Karpas-422 (cell line): ENCODE data around the gene SMARCC1. TPM values are rescaled to one million over a fixed set of nuclear protein-coding genes. Genes with fewer than 3 reads are reported as not detected.

ENCODE experiments used
- DNase-seq: peaks from one replicate; pipeline ENCODE4 v3.0.0-alpha.2; 2015
- H2AFZ ChIP-seq: fragments of 200-600 bp; sonication (generic); 2 replicates; pipeline ENCODE4 v1.6.1; 2014; ENCODE audit warnings: antibody characterized with exemption, low read length, mixed read lengths
- H3K27ac ChIP-seq: fragments of 200-600 bp; sonication (generic); 2 replicates; pipeline ENCODE4 v1.5.1; 2014; ENCODE audit warnings: mild to moderate bottlenecking, low read length, moderate library complexity
- H3K27me3 ChIP-seq: fragments of 200-600 bp; sonication (generic); 2 replicates; pipeline ENCODE4 v1.6.1; 2014; ENCODE audit warnings: low read length, mixed read lengths
- H3K36me3 ChIP-seq: fragments of 200-600 bp; sonication (generic); 2 replicates; pipeline ENCODE4 v1.6.1; 2014; ENCODE audit warnings: low read length, mixed read lengths; ENCODE audit not compliant: insufficient read depth
- H3K4me1 ChIP-seq: fragments of 200-600 bp; sonication (generic); 2 replicates; pipeline ENCODE4 v1.6.1; 2014; ENCODE audit warnings: mild to moderate bottlenecking, low read length, mixed read lengths
- H3K4me2 ChIP-seq: fragments of 200-600 bp; sonication (generic); 2 replicates; pipeline ENCODE4 v1.6.1; 2014; ENCODE audit warnings: low read length, low read depth, mild to moderate bottlenecking; ENCODE audit not compliant: poor library complexity, severe bottlenecking
- H3K4me3 ChIP-seq: fragments of 200-600 bp; sonication (generic); 2 replicates; pipeline ENCODE4 v1.5.1; 2014; ENCODE audit warnings: mild to moderate bottlenecking, antibody characterized with exemption, low read length, mixed read lengths
- H3K79me2 ChIP-seq: fragments of 200-600 bp; sonication (generic); 2 replicates; pipeline ENCODE4 v1.6.1; 2014; ENCODE audit warnings: mild to moderate bottlenecking, low read length, mixed read lengths
- H3K9ac ChIP-seq: fragments of 200-600 bp; sonication (generic); 2 replicates; pipeline ENCODE4 v1.6.0; 2014; ENCODE audit warnings: low read length
- H3K9me2 ChIP-seq: fragments of 200-600 bp; sonication (generic), shearing (Covaris generic); replicated peaks from 2 replicates; pipeline ENCODE4 v1.6.0; 2014; ENCODE audit warnings: mild to moderate bottlenecking, low read length, moderate library complexity; ENCODE audit not compliant: insufficient read depth
- H3K9me3 ChIP-seq: fragments of 300-700, 200-600 bp; sonication (generic); 2 replicates; pipeline ENCODE4 v1.6.1; 2014; ENCODE audit warnings: low read length, mixed read lengths
- H4K20me1 ChIP-seq: fragments of 200-600 bp; sonication (generic); 2 replicates; pipeline ENCODE4 v1.6.1; 2014; ENCODE audit warnings: mild to moderate bottlenecking, antibody characterized with exemption, low read length, low read depth; ENCODE audit not compliant: insufficient read depth
- total RNA-seq: library from RNA; depleted of rRNA; stranded (reverse); fragments of >200 nt; shearing (Covaris generic); gene quantifications from 2 replicates; pipeline ENCODE4 v1.2.3, GENCODE V29; 2014; ENCODE audit warnings: low replicate concordance

SMARCC1 gene
- total RNA-seq, 1 experiment from 2014 or later, result 71.3 TPM

DNA sequence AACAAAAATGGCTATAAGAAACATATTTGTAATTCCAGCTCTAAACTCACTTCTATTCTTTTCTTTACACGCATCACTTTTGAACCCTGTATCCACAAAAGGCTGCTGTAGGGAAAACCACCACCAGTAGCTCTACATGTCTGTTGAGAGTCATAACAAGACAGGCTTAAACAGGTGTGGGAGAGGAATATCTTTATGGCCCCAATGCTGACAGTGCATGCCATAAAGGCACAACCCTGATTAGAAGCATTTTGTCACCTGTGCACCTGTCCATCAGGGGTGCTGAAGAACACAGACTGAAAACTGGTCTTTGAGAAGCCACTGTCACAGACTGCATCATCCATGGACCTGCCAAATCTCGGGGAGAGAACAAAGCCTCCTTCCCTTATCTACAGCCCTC is 191.5 kb downstream of the SMARCC1 start:
- Histone ChIP-seq H2AFZ (no peak overlapping the region), H3K79me2 (no peaks in the 10 kb centered on the region), H3K9me3 (no peaks in the 10 kb centered on the region), H3K27me3 (no peaks in the 10 kb centered on the region), H3K36me3 (peaks cover 48% of the 10 kb centered on the region), H3K9me2 (no peaks in the 10 kb centered on the region), H3K4me3 (no peak overlapping the region), H3K27ac (no peak overlapping the region), H3K4me2 (no peak overlapping the region), H3K9ac (no peak overlapping the region), H3K4me1 (no peaks in the 10 kb centered on the region), H4K20me1 (0 out of 2 replicates have a peak, but pooled peaks cover 2% of the 10 kb centered on the region)
- DNase-seq, result no peak

DNA sequence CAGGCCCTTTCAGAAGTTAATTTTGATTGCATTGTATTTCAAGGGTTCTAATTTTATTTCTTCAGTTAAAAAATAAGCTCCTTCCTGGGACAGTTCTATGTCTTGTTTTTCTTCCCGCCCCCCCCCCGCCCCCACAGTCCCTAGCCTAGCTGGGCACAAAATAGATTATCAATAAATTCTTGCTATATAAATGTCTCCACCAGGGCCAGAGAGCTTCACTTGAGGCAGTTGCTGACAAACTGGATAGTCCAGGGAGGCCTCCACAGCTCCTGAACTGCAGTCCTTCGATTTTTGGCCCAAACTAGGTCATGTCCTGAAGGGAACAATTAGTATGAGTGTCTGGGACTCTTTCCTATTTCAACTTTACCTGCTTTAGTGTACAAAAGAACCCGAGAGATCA is 193.1 kb downstream of the SMARCC1 start:
- H3K9ac ChIP-seq, result no peak overlapping the region
- no peaks in the 10 kb centered on the region for H3K27me3 ChIP-seq

DNA sequence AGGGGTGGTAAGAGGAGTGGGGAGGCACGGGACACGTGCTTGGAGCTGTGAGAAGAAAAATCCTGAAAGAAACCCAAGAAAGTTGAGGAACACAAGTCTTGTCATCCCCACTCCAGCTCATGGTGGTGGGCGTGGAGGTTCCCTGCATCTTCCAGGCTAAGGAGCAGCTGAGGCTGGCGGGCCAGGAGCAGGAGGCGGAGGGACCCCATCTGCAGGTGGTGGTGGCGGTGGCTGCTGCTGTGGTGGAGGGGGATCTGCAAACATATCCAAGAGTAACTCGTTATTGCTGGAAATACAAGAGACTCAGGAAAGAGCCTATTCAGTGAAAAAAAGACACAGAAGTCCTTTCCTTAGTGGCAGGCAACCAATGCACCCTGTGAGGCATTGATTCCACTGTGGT is 193.6 kb downstream of the SMARCC1 start:
- no peaks in the 10 kb centered on the region for H3K79me2 ChIP-seq
- no peak overlapping the region for H3K4me3 ChIP-seq
- H3K9me3 ChIP-seq, result no peaks in the 10 kb centered on the region
- H4K20me1 ChIP-seq, result 0 out of 2 replicates have a peak, but pooled peaks cover 2% of the 10 kb centered on the region
- no peak overlapping the region for H2AFZ ChIP-seq
- no peak overlapping the region for H3K9ac ChIP-seq
- H3K36me3 ChIP-seq, result peaks cover 46% of the 10 kb centered on the region
- no peak overlapping the region for H3K27ac ChIP-seq
- no peaks in the 10 kb centered on the region for H3K4me1 ChIP-seq
- H3K4me2 ChIP-seq, result no peak overlapping the region
- H3K27me3 ChIP-seq, result no peaks in the 10 kb centered on the region
- no peak for DNase-seq
- H3K9me2 ChIP-seq, result no peaks in the 10 kb centered on the region

More for the DNA sequence above, 193.1 kb downstream of the SMARCC1 start:
- Histone ChIP-seq H4K20me1 (0 out of 2 replicates have a peak, but pooled peaks cover 2% of the 10 kb centered on the region), H3K9me3 (no peaks in the 10 kb centered on the region), H2AFZ (no peak overlapping the region), H3K79me2 (no peaks in the 10 kb centered on the region), H3K4me2 (no peak overlapping the region), H3K27ac (no peak overlapping the region), H3K4me1 (no peaks in the 10 kb centered on the region), H3K9me2 (no peaks in the 10 kb centered on the region), H3K4me3 (no peak overlapping the region), H3K36me3 (peaks cover 46% of the 10 kb centered on the region)
- no peak for DNase-seq

DNA sequence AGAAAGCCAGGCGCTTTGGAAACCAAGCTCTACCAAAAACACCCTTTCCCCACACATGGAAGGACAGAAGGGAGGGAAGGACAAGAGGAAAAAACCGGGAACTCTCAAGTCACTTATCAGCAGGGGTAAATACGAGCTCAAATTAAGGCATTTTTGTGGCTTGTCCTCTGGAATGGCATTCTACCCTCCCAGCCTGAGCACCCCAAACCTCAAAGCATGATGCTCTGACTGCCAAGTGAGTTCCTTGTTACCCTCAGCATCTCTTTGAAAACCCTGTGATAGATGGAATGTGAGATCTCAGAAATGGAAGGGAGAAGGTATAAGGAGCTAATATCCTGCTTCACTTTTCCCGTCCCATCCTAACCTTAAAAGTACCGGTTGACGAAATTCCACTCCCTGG is 194.9 kb downstream of the SMARCC1 start:
- Histone ChIP-seq H3K4me2 (no peak overlapping the region), H3K27ac (no peak overlapping the region), H3K4me3 (no peak overlapping the region), H3K36me3 (peaks cover 46% of the 10 kb centered on the region), H4K20me1 (0 out of 2 replicates have a peak, but pooled peaks cover 2% of the 10 kb centered on the region), H3K79me2 (no peaks in the 10 kb centered on the region), H3K9me2 (no peaks in the 10 kb centered on the region), H3K9me3 (no peaks in the 10 kb centered on the region), H2AFZ (no peak overlapping the region), H3K27me3 (no peaks in the 10 kb centered on the region), H3K9ac (no peak overlapping the region), H3K4me1 (no peaks in the 10 kb centered on the region)
- DNase-seq, result no peak

DNA sequence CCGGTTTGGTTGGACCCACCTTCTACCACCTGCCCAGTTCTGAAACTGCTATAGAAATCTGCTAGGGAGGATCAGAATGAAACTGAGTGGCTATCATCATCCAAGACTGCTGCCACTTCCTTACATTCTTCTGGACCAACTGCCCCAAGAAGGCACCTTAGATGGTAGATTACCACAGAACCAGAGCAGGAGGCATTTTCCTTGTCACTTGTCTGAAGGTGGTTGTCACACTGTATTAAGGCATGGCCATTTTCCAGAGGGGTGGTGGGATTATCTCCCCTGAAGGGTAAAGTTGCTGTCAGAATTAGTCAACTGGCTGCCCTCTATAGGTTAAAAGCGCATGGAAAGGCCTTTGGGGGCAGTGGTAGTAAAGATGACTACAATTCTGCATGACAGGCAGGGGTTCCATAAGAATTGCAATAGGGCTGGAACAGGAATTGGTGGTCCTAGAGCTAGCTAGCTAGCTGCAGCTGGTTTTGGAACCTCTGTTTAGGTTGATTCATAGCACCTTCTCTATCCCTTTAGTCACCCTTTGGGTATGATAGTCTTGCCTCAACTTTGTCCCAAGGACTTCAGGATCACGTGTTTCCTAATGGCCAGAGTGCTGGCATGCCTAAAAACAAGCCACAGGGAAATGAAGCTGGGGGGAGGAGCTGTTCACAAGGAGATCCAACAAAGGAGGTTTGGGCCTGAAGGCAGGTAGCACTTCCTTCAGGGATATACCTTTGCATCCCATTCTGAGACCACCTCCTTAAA is 198.2 kb downstream of the SMARCC1 start:
- no peaks in the 10 kb centered on the region for H3K79me2 ChIP-seq
- H4K20me1 ChIP-seq, result no peaks in the 10 kb centered on the region
- no peaks in the 10 kb centered on the region for H3K4me1 ChIP-seq
- no peak overlapping the region for H2AFZ ChIP-seq
- H3K9me2 ChIP-seq, result no peaks in the 10 kb centered on the region
- no peak overlapping the region for H3K9ac ChIP-seq
- H3K27me3 ChIP-seq, result no peaks in the 10 kb centered on the region
- H3K27ac ChIP-seq, result no peak overlapping the region
- DNase-seq, result no peak
- no peak overlapping the region for H3K4me3 ChIP-seq
- no peaks in the 10 kb centered on the region for H3K9me3 ChIP-seq
- peaks cover 32% of the 10 kb centered on the region for H3K36me3 ChIP-seq
- H3K4me2 ChIP-seq, result no peak overlapping the region

DNA sequence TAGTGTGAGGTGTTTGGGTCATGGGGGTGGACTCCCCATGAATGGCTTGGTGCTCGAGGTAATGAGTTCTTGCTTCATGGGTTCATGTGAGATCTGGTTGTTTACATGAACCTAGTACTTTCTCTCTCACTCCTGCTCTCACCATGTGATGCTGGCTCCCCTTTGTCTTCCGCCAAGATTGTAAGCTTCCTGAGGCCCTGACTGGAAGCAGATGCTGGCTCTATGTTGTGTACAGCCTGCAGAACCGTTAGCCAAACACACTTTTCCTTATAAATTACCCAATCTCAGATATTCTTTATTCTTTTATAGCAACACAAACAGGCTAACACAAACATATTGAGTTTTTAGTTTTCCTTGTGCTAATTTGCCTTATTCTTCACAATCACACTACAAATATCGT is 199.9 kb downstream of the SMARCC1 start:
- no peaks in the 10 kb centered on the region for H4K20me1 ChIP-seq
- H3K4me1 ChIP-seq, result no peaks in the 10 kb centered on the region
- H3K36me3 ChIP-seq, result peaks cover 18% of the 10 kb centered on the region
- no peak overlapping the region for H3K4me3 ChIP-seq
- H3K9ac ChIP-seq, result no peak overlapping the region
- H3K9me3 ChIP-seq, result no peaks in the 10 kb centered on the region
- H3K27me3 ChIP-seq, result no peaks in the 10 kb centered on the region
- no peaks in the 10 kb centered on the region for H3K9me2 ChIP-seq
- no peak overlapping the region for H2AFZ ChIP-seq
- DNase-seq, result no peak
- H3K27ac ChIP-seq, result no peak overlapping the region
- H3K79me2 ChIP-seq, result no peaks in the 10 kb centered on the region
- H3K4me2 ChIP-seq, result no peak overlapping the region

DNA sequence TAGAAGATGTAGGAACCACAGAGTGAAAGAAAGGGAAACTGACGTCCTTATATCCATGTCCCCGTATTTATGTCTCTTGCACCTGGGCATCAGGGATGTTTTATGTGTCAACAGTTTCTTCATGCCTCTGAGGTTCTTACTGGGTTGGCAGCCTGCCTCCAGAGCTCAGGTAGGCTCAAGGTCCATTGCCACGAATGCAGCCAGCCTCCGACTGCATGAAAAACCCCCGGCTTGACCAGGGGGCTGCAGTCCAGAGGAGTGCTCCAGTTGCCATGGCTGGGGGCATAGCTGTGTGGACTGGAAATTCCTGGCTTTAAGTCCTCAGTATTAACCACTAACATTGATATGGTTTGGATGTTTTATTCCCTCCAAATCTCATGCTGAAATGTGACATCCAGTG is 200.3 kb downstream of the SMARCC1 start:
- DNase-seq, result no peak
- Histone ChIP-seq H3K27me3 (no peaks in the 10 kb centered on the region), H3K79me2 (no peaks in the 10 kb centered on the region), H2AFZ (no peak overlapping the region), H3K9ac (no peak overlapping the region), H4K20me1 (no peaks in the 10 kb centered on the region), H3K4me3 (no peak overlapping the region), H3K27ac (no peak overlapping the region), H3K4me1 (no peaks in the 10 kb centered on the region), H3K9me2 (no peaks in the 10 kb centered on the region), H3K9me3 (no peaks in the 10 kb centered on the region), H3K36me3 (peaks cover 14% of the 10 kb centered on the region), H3K4me2 (no peak overlapping the region)

DNA sequence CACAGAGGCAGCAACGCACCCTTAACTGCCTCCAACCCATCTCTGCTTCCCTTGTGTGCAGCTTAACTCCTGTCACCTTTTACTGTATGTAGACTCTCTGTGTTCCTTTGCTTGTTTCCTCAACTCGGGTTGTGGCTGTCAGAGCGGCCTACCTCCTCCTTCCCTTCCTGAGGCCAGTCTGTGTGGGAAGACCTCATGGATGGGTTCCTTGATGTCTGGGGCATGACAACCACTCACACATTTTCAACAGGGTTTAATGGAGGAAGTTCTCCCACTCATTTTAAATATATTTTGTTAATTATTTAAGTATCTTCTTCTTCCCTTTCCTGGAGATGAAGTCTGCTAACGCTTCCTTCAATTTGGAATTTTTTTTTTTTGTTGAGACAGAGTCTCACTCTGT is 201.2 kb downstream of the SMARCC1 start:
- Histone ChIP-seq H3K4me3 (no peak overlapping the region), H3K9me3 (no peaks in the 10 kb centered on the region), H3K27ac (no peak overlapping the region), H3K79me2 (no peaks in the 10 kb centered on the region), H3K9ac (no peak overlapping the region), H2AFZ (no peak overlapping the region), H3K4me2 (no peak overlapping the region), H3K36me3 (peaks cover 5% of the 10 kb centered on the region; the same call in 1 of the 2 replicates), H3K4me1 (no peaks in the 10 kb centered on the region), H3K9me2 (no peaks in the 10 kb centered on the region), H4K20me1 (no peaks in the 10 kb centered on the region), H3K27me3 (no peaks in the 10 kb centered on the region)
- peak; percentile 49 for DNase-seq
